ENCODE data around the gene ZNF14. TPM values are rescaled to one million over a fixed set of nuclear protein-coding genes. Genes with fewer than 3 reads are reported as not detected.
"Not testable (repeated sequence)": the region's sequence is repeated elsewhere in the genome, so short reads cannot be mapped to it uniquely, and the experiment has no call there.

ZNF14 gene
- total RNA-seq, 1 experiment from 2014 or later: 5.6 TPM

DNA sequence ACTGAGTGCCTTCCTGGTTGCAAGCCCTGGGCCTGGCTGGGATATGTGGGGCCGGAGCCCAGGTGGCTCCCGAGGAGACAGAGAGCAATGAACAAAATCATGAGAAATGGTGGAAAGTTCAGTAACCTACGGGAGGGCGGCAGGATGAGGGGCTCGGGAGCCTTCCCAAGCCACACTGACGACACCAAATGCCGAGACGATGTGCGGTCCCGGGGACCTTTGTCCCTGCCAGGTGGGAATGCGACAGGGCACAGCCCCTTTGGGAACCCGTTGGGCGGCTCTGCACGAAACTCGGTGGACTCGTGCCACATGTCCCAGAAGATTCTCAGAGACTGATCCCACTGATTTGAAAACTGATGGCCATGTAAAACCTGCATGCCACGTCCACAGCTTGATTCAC, 11.7 kb upstream of the ZNF14 start:
- no peaks in the 10 kb centered on the region for H3K4me1 ChIP-seq (ENCODE audit: control insufficient read depth, insufficient read depth, low read length)
- ATAC-seq: no peak
- no peak for DNase-seq (ENCODE audit: low read depth, low spot score)
- H3K27me3 ChIP-seq (ENCODE audit: control insufficient read depth, insufficient read depth, low read length): no peaks in the 10 kb centered on the region
- ChIA-PET CTCF (no interaction called here), POLR2A (no interaction called here)
- H3K9me3 ChIP-seq (ENCODE audit: control insufficient read depth, insufficient read depth, low read depth, low read length): no peaks in the 10 kb centered on the region
- in situ Hi-C loops (cut with HindIII; ENCODE audit: low pct_unique_long_range_greater_than_20kb, low sequenced_read_pairs) (no loop called here), intact Hi-C loops (cut with micrococcal nuclease; ENCODE audit: unreplicated experiment) (no loop called here)
- TF ChIP-seq TCF7L2 (IDR thresholded peaks at IDR 0.05; ENCODE audit: low read depth, low read length) (no peak), SIN3A (IDR thresholded peaks at IDR 0.05; ENCODE audit: borderline replicate concordance, insufficient read depth, low read depth, low read length) (no peak), POLR2AphosphoS5 (IDR thresholded peaks at IDR 0.05; ENCODE audit: low read depth, low read length) (no peak), REST (IDR thresholded peaks at IDR 0.05; ENCODE audit: insufficient read depth in 1 of 2, low read depth in 2 of 2, low read length in 1 of 2) (no peak), CTCF (IDR thresholded peaks at IDR 0.05) (no peak)
- no peak overlapping the region for H3K4me3 ChIP-seq (ENCODE audit: low read depth in 2 of 2, low read length in 2 of 2)
- no peaks in the 10 kb centered on the region for H3K36me3 ChIP-seq (ENCODE audit: control insufficient read depth, insufficient read depth, low read length)
- H3K27ac ChIP-seq (ENCODE audit: low read length): no peak overlapping the region
- no TSS peak for BruUV-seq (replicated peaks)

DNA sequence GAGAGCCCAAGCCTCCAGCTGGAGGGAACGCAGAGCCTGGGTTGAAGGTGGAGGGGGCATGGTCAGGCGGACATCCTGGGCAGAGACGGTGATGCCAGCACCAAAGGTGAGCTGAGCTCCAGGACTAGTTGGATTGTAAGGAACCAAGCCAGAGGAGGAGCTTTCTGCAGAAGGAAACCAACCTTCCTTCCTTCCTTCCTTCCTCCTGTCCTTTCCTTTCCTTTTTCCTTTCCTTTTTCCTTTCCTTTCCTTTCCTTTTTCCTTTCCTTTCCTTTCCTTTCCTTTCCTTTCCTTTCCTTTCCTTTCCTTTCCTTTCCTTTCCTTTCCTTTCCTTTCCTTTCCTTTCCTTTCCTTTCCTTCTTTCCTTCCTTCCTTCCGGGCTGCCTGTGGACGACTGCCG, 11.0 kb upstream of the ZNF14 start:
- H3K27ac ChIP-seq (ENCODE audit: low read length); DNase-seq (ENCODE audit: low read depth, low spot score); POLR2A ChIA-PET; H3K9me3 ChIP-seq (ENCODE audit: control insufficient read depth, insufficient read depth, low read depth, low read length); H3K36me3 ChIP-seq (ENCODE audit: control insufficient read depth, insufficient read depth, low read length); intact Hi-C loops (cut with micrococcal nuclease; ENCODE audit: unreplicated experiment); ATAC-seq; H3K4me3 ChIP-seq (ENCODE audit: low read depth in 2 of 2, low read length in 2 of 2); H3K27me3 ChIP-seq (ENCODE audit: control insufficient read depth, insufficient read depth, low read length); CTCF ChIA-PET; BruUV-seq (replicated peaks); H3K4me1 ChIP-seq (ENCODE audit: control insufficient read depth, insufficient read depth, low read length); in situ Hi-C loops (cut with HindIII; ENCODE audit: low pct_unique_long_range_greater_than_20kb, low sequenced_read_pairs): not testable (repeated sequence)

GRCh38 chr19:19743176-19743575, 10.3 kb upstream of the ZNF14 start:
- in situ Hi-C loops (cut with HindIII; ENCODE audit: low pct_unique_long_range_greater_than_20kb, low sequenced_read_pairs) (no loop called here), intact Hi-C loops (cut with micrococcal nuclease; ENCODE audit: unreplicated experiment) (no loop called here)
- no peak for TF ChIP-seq SIN3A (IDR thresholded peaks at IDR 0.05; ENCODE audit: borderline replicate concordance, insufficient read depth, low read depth, low read length)
- no peak for TF ChIP-seq POLR2AphosphoS5 (IDR thresholded peaks at IDR 0.05; ENCODE audit: low read depth, low read length)
- TF ChIP-seq CTCF (IDR thresholded peaks at IDR 0.05): no peak
- no peak for TF ChIP-seq REST (IDR thresholded peaks at IDR 0.05; ENCODE audit: insufficient read depth in 1 of 2, low read depth in 2 of 2, low read length in 1 of 2)
- no peak for TF ChIP-seq TCF7L2 (IDR thresholded peaks at IDR 0.05; ENCODE audit: low read depth, low read length)
- no peaks in the 10 kb centered on the region for H3K27me3 ChIP-seq (ENCODE audit: control insufficient read depth, insufficient read depth, low read length)
- CTCF ChIA-PET: no interaction called here
- no peaks in the 10 kb centered on the region for H3K36me3 ChIP-seq (ENCODE audit: control insufficient read depth, insufficient read depth, low read length)
- POLR2A ChIA-PET: no interaction called here
- no TSS peak for BruUV-seq (replicated peaks)
- no peak for DNase-seq (ENCODE audit: low read depth, low spot score)
- no peaks in the 10 kb centered on the region for H3K4me1 ChIP-seq (ENCODE audit: control insufficient read depth, insufficient read depth, low read length)
- no peak for ATAC-seq
- no peak overlapping the region for H3K4me3 ChIP-seq (ENCODE audit: low read depth in 2 of 2, low read length in 2 of 2)
- H3K27ac ChIP-seq (ENCODE audit: low read length): no peak overlapping the region
- no peaks in the 10 kb centered on the region for H3K9me3 ChIP-seq (ENCODE audit: control insufficient read depth, insufficient read depth, low read depth, low read length)

All from Panc1 (cell line).